Measurements from ENCODE around the gene EVPL. TPM values are rescaled to one million over a fixed set of nuclear protein-coding genes. Genes with fewer than 3 reads are reported as not detected.

EVPL gene
- total RNA-seq, 4 donors from 2014 or later = 0.02 to 0.07 TPM; not detected in 2

GRCh38 chr17:76074390-76075363 lies 47.6 kb upstream of the EVPL start, which contains the start of gene GALR2:
TSS of gene GALR2 (plus strand) at chr17:76074781. CDS start at chr17:76074884, 103 bp downstream.
- peaks cover 59 to 61% (median 60%) of the 10 kb centered on the region in 3 donors for H3K27me3 ChIP-seq
- DNase-seq (peak in 1 of 2 donors; percentile 6), ATAC-seq (no peak)
- TF ChIP-seq CTCF (IDR thresholded peaks at IDR 0.05 in 4 of 5, conservative IDR thresholded peaks at IDR 0.05 in 1 of 5) (no peak), POLR2A (IDR thresholded peaks at IDR 0.05) (no peak)
- H3K4me1 ChIP-seq = peaks cover 34 to 45% of the 10 kb centered on the region in 2 donors
- H3K4me3 ChIP-seq = peak within 1 kb of the TSS in 2 of 4 donors; percentile 6 to 19
- intact Hi-C loops (cut with DNase I; ENCODE audit: low total_unique reads) = no loop called here
- H3K9me3 ChIP-seq = no peaks in the 10 kb centered on the region
- H3K27ac ChIP-seq = no peak within 1 kb of the TSS
- no peaks in the 10 kb centered on the region for H3K36me3 ChIP-seq
- in situ Hi-C loops (cut with MboI; ENCODE audit: low sequenced_read_pairs in 4 of 4) = no loop called here

GRCh38 chr17:76072148-76072858 lies 45.2 kb upstream of the EVPL start, which contains the start of gene SRP68:
TSS of gene SRP68 (minus strand) at chr17:76072517. CDS start at chr17:76072491, 26 bp downstream.
- intact Hi-C loops (cut with DNase I; ENCODE audit: low total_unique reads) = no loop called here
- peak within 1 kb of the TSS; percentile 69 to 96 (median 81) for H3K4me3 ChIP-seq
- peak; percentile 94 for ATAC-seq
- peaks cover 39% of the 10 kb centered on the region in 3 donors for H3K27me3 ChIP-seq
- H3K4me1 ChIP-seq = peaks cover 34 to 45% of the 10 kb centered on the region in 2 donors
- in situ Hi-C loops (cut with MboI; ENCODE audit: low sequenced_read_pairs in 4 of 4) = no loop called here
- H3K36me3 ChIP-seq = peaks cover 0 to 9% of the 10 kb centered on the region in 2 donors
- TF ChIP-seq CTCF (IDR thresholded peaks at IDR 0.05 in 4 of 5, conservative IDR thresholded peaks at IDR 0.05 in 1 of 5) = no peak
- TF ChIP-seq POLR2A (IDR thresholded peaks at IDR 0.05) = peak; percentile 65 to 80
- no peaks in the 10 kb centered on the region for H3K9me3 ChIP-seq
- H3K27ac ChIP-seq = peak within 1 kb of the TSS; percentile 75 to 87 (median 80)
- DNase-seq = peak; percentile 89 to 90

GRCh38 chr17:76071531-76072147 lies 44.5 kb upstream of the EVPL start:
- intact Hi-C loops (cut with DNase I; ENCODE audit: low total_unique reads) = no loop called here
- TF ChIP-seq CTCF (IDR thresholded peaks at IDR 0.05 in 4 of 5, conservative IDR thresholded peaks at IDR 0.05 in 1 of 5) = no peak
- no peak for TF ChIP-seq POLR2A (IDR thresholded peaks at IDR 0.05)
- Histone ChIP-seq H3K27ac (peak overlapping the region; percentile 75 to 87 (median 80)), H3K9me3 (no peaks in the 10 kb centered on the region), H3K36me3 (peaks cover 0 to 16% of the 10 kb centered on the region in 2 donors), H3K4me3 (peak overlapping the region; percentile 69 to 96 (median 81)), H3K27me3 (peaks cover 32 to 33% (median 33%) of the 10 kb centered on the region in 3 donors), H3K4me1 (peaks cover 29 to 39% of the 10 kb centered on the region in 2 donors)
- ATAC-seq = peak; percentile 9 to 17
- in situ Hi-C loops (cut with MboI; ENCODE audit: low sequenced_read_pairs in 4 of 4) = no loop called here
- no peak for DNase-seq

- intact Hi-C loops (cut with DNase I; ENCODE audit: low total_unique reads) = no loop called here
Measured at GRCh38 chr17:76065775-76066174, 38.7 kb upstream of the EVPL start.

More at GRCh38 chr17:76065775-76066174, 38.7 kb upstream of the EVPL start:
- Histone ChIP-seq H3K27me3 (no peaks in the 10 kb centered on the region), H3K4me1 (peaks cover 10 to 15% of the 10 kb centered on the region in 2 donors), H3K9me3 (no peaks in the 10 kb centered on the region), H3K4me3 (no peak overlapping the region), H3K27ac (peak overlapping the region in 1 of 4 donors; percentile 34), H3K36me3 (peaks cover 7 to 71% of the 10 kb centered on the region in 2 donors)
- in situ Hi-C loops (cut with MboI; ENCODE audit: low sequenced_read_pairs in 4 of 4) = no loop called here
- ATAC-seq = no peak
- no peak for TF ChIP-seq POLR2A (IDR thresholded peaks at IDR 0.05)
- TF ChIP-seq CTCF (IDR thresholded peaks at IDR 0.05 in 4 of 5, conservative IDR thresholded peaks at IDR 0.05 in 1 of 5) = no peak
- DNase-seq = no peak
